ENCODE results near the gene PPFIA4. TPM values are rescaled to one million over a fixed set of nuclear protein-coding genes. Genes with fewer than 3 reads are reported as not detected.

The PPFIA4 gene
- total RNA-seq, 1 donor from 2014 or later, result 9.1 TPM

GRCh38 chr1:203037509-203038190 lies 11.4 kb downstream of the PPFIA4 start:
- Histone ChIP-seq H3K9me3 (ENCODE audit: insufficient read depth, low read depth, low read length) (no peaks in the 10 kb centered on the region), H4K20me1 (ENCODE audit: insufficient read depth, low read length) (peaks cover 4% of the 10 kb centered on the region), H3K27ac (ENCODE audit: low read depth, low read length) (no peak overlapping the region), H3K4me3 (ENCODE audit: insufficient read depth, low read depth, low read length) (no peak overlapping the region), H3K27me3 (ENCODE audit: insufficient read depth, low read length) (no peaks in the 10 kb centered on the region), H3K4me2 (ENCODE audit: low read length) (peak overlapping the region; percentile 18), H2AFZ (ENCODE audit: low read depth, low read length) (no peak overlapping the region), H3K79me2 (ENCODE audit: insufficient read depth, low read length) (no peaks in the 10 kb centered on the region), H3K9ac (ENCODE audit: low read length) (no peak overlapping the region), H3K36me3 (ENCODE audit: insufficient read depth, low read length) (no peaks in the 10 kb centered on the region), H3K4me1 (ENCODE audit: insufficient read depth, low read length) (peaks cover 13% of the 10 kb centered on the region)
- Mint-ChIP-seq H3K27ac (ENCODE audit: unreplicated experiment) (no peak overlapping the region), H3K4me3 (ENCODE audit: unreplicated experiment) (no peak overlapping the region), H3K4me1 (ENCODE audit: low read depth, unreplicated experiment) (peaks cover 30% of the 10 kb centered on the region), H3K36me3 (ENCODE audit: low read depth, unreplicated experiment) (peaks cover 18% of the 10 kb centered on the region), H3K27me3 (ENCODE audit: low read depth, unreplicated experiment) (peaks cover 39% of the 10 kb centered on the region), H3K9me3 (ENCODE audit: unreplicated experiment) (no peaks in the 10 kb centered on the region)
- DNase-seq (ENCODE audit: low read depth) (no peak), FAIRE-seq (no peak)
- TF ChIP-seq CTCF (IDR thresholded peaks at IDR 0.05; ENCODE audit: insufficient read depth, low read depth, low read length) (no peak), EZH2 (IDR thresholded peaks at IDR 0.05; ENCODE audit: insufficient read depth, low read length) (no peak)

GRCh38 chr1:203038217-203038741 lies 12.0 kb downstream of the PPFIA4 start:
- H3K4me3 Mint-ChIP-seq (ENCODE audit: unreplicated experiment), result no peak overlapping the region
- peaks cover 13% of the 10 kb centered on the region for H3K4me1 ChIP-seq (ENCODE audit: insufficient read depth, low read length)
- H4K20me1 ChIP-seq (ENCODE audit: insufficient read depth, low read length), result peaks cover 4% of the 10 kb centered on the region

More at GRCh38 chr1:203038217-203038741, 12.0 kb downstream of the PPFIA4 start:
- Mint-ChIP-seq H3K27me3 (ENCODE audit: low read depth, unreplicated experiment) (peaks cover 39% of the 10 kb centered on the region), H3K9me3 (ENCODE audit: unreplicated experiment) (no peaks in the 10 kb centered on the region), H3K27ac (ENCODE audit: unreplicated experiment) (no peak overlapping the region), H3K4me1 (ENCODE audit: low read depth, unreplicated experiment) (peaks cover 30% of the 10 kb centered on the region), H3K36me3 (ENCODE audit: low read depth, unreplicated experiment) (peaks cover 22% of the 10 kb centered on the region)
- no peak overlapping the region for H3K27ac ChIP-seq (ENCODE audit: low read depth, low read length)
- no peak for FAIRE-seq
- H3K9me3 ChIP-seq (ENCODE audit: insufficient read depth, low read depth, low read length), result no peaks in the 10 kb centered on the region
- no peaks in the 10 kb centered on the region for H3K36me3 ChIP-seq (ENCODE audit: insufficient read depth, low read length)
- H2AFZ ChIP-seq (ENCODE audit: low read depth, low read length), result no peak overlapping the region
- no peaks in the 10 kb centered on the region for H3K27me3 ChIP-seq (ENCODE audit: insufficient read depth, low read length)
- H3K9ac ChIP-seq (ENCODE audit: low read length), result no peak overlapping the region
- H3K4me2 ChIP-seq (ENCODE audit: low read length), result peak overlapping the region; percentile 18
- no peak overlapping the region for H3K4me3 ChIP-seq (ENCODE audit: insufficient read depth, low read depth, low read length)
- DNase-seq (ENCODE audit: low read depth), result peak; percentile 74
- TF ChIP-seq EZH2 (IDR thresholded peaks at IDR 0.05; ENCODE audit: insufficient read depth, low read length), result no peak
- no peak for TF ChIP-seq CTCF (IDR thresholded peaks at IDR 0.05; ENCODE audit: insufficient read depth, low read depth, low read length)
- H3K79me2 ChIP-seq (ENCODE audit: insufficient read depth, low read length), result no peaks in the 10 kb centered on the region
